Hepatocyte (in vitro differentiated cells): ENCODE measurements around the gene IFNA21. TPM values are rescaled to one million over a fixed set of nuclear protein-coding genes. Genes with fewer than 3 reads are reported as not detected.
"Not testable (repeated sequence)": the region's sequence is repeated elsewhere in the genome, so short reads cannot be mapped to it uniquely, and the experiment has no call there.

Experiments used
- DNase-seq: peaks from one replicate; pipeline ENCODE4 v3.0.0-alpha.2; 2016; ENCODE audit warnings: low spot score
- H2AFZ ChIP-seq: fragments of 200-600 bp; sonication (generic); 2 replicates; pipeline ENCODE4 v1.6.0; 2016; ENCODE audit warnings: antibody characterized with exemption, mild to moderate bottlenecking
- H3K27ac ChIP-seq: fragments of 200-600 bp; sonication (generic); 2 replicates; pipeline ENCODE4 v1.5.1; 2016; ENCODE audit warnings: mild to moderate bottlenecking
- H3K27me3 ChIP-seq: fragments of 200-600 bp; sonication (generic); 2 replicates; pipeline ENCODE4 v1.6.1; 2016
- H3K36me3 ChIP-seq: fragments of 200-600 bp; sonication (generic); replicated peaks from 2 replicates; pipeline ENCODE4 v1.5.1; 2016; ENCODE audit warnings: low read depth; ENCODE audit not compliant: insufficient read depth
- H3K4me1 ChIP-seq: fragments of 200-600 bp; sonication (generic); 2 replicates; pipeline ENCODE4 v1.5.1; 2016; ENCODE audit warnings: mild to moderate bottlenecking, moderate library complexity; ENCODE audit not compliant: insufficient read depth
- H3K4me2 ChIP-seq: fragments of 200-600 bp; sonication (generic); 2 replicates; pipeline ENCODE4 v1.6.0; 2016
- H3K4me3 ChIP-seq: fragments of 200-600 bp; sonication (generic); 2 replicates; pipeline ENCODE4 v1.5.1; 2016; ENCODE audit warnings: mild to moderate bottlenecking
- H3K79me2 ChIP-seq: fragments of 200-600 bp; sonication (generic); 2 replicates; pipeline ENCODE4 v1.6.0; 2017; ENCODE audit warnings: mild to moderate bottlenecking
- H3K9me2 ChIP-seq: fragments of 200-600 bp; sonication (generic); replicated peaks from 2 replicates; pipeline ENCODE4 v1.6.0; 2017; ENCODE audit warnings: mild to moderate bottlenecking; ENCODE audit not compliant: insufficient read depth
- H3K9me3 ChIP-seq: fragments of 200-600 bp; sonication (generic); 2 replicates; pipeline ENCODE4 v1.5.1; 2016; ENCODE audit warnings: low read depth, mild to moderate bottlenecking
- H4K20me1 ChIP-seq: fragments of 200-600 bp; sonication (generic); 2 replicates; pipeline ENCODE4 v1.6.0; 2016; ENCODE audit warnings: mild to moderate bottlenecking; ENCODE audit not compliant: insufficient read depth, poor library complexity, severe bottlenecking
- CTCF ChIP-seq: fragments of 200-600 bp; sonication (generic); IDR thresholded peaks from 2 replicates; pipeline ENCODE4 v1.5.1; 2016; ENCODE audit warnings: antibody characterized with exemption, mild to moderate bottlenecking; ENCODE audit not compliant: poor library complexity
- EZH2 ChIP-seq: fragments of 200-600 bp; sonication (generic); IDR thresholded peaks from 2 replicates; pipeline ENCODE4 v1.6.1; 2016; ENCODE audit warnings: antibody characterized with exemption, mild to moderate bottlenecking, borderline replicate concordance
- EZH2phosphoT487 ChIP-seq: fragments of 200-600 bp; sonication (generic); IDR thresholded peaks from one replicate; pipeline ENCODE4 v1.6.1; 2018; ENCODE audit warnings: antibody characterized with exemption, mild to moderate bottlenecking, low read depth, moderate library complexity; ENCODE audit not compliant: unreplicated experiment, severe bottlenecking
- WGBS: methylation state at CpG from one replicate; pipeline ENCODE4 v1.1.6; 2016; ENCODE audit warnings: low lambda C conversion rate; ENCODE audit errors: missing lambda C conversion rate; 5-methylcytosine and 5-hydroxymethylcytosine counted together
- polyA plus RNA-seq: library from polyadenylated mRNA; unstranded; fragments of >200 nt; fragmentation: Nextera tagmentation; extraction: Ambion mirVana; gene quantifications from 2 replicates; pipeline ENCODE4 v1.2.1, GENCODE V29; 2016
- total RNA-seq: library from RNA; depleted of rRNA; stranded (reverse); fragments of >200 nt; gene quantifications from 2 replicates; pipeline ENCODE4 v1.2.3, GENCODE V29; 2014

The IFNA21 gene
- total RNA-seq (not detected in 2 replicates), polyA plus RNA-seq (not detected in 2 replicates)

GRCh38 chr9:21166560-21166959 lies at the start of gene IFNA21:
Gene IFNA21, minus strand, starts transcription at chr9:21166660. Its CDS starts 48 bp downstream, at chr9:21166612.
- not testable (repeated sequence) for H3K36me3 ChIP-seq, H3K4me1 ChIP-seq, H3K27me3 ChIP-seq, H3K4me3 ChIP-seq, DNase-seq, H4K20me1 ChIP-seq, H2AFZ ChIP-seq, H3K9me3 ChIP-seq, H3K27ac ChIP-seq, H3K9me2 ChIP-seq, H3K4me2 ChIP-seq, H3K79me2 ChIP-seq
- WGBS, result 85% methylated on average over 2 of the region's 2 CpGs

GRCh38 chr9:21213411-21214326 lies 47.2 kb upstream of the IFNA21 start:
- DNase-seq, H3K27me3 ChIP-seq, H3K4me2 ChIP-seq, H3K27ac ChIP-seq, H3K79me2 ChIP-seq, H3K4me1 ChIP-seq, H3K9me3 ChIP-seq, H3K36me3 ChIP-seq, H2AFZ ChIP-seq, H3K4me3 ChIP-seq, H3K9me2 ChIP-seq, H4K20me1 ChIP-seq: not testable (repeated sequence)
- 42% methylated on average over 5 of the region's 5 CpGs for WGBS
- TF ChIP-seq CTCF, result peak; percentile 40

GRCh38 chr9:21212160-21212559 lies 45.7 kb upstream of the IFNA21 start:
- not testable (repeated sequence) for DNase-seq, H3K4me1 ChIP-seq, H3K27me3 ChIP-seq, H3K27ac ChIP-seq, H3K36me3 ChIP-seq, H2AFZ ChIP-seq, H3K4me3 ChIP-seq, H3K9me2 ChIP-seq, H3K9me3 ChIP-seq, H4K20me1 ChIP-seq, H3K4me2 ChIP-seq, H3K79me2 ChIP-seq
- WGBS, result 86% methylated on average over 2 of the region's 2 CpGs

- not testable (repeated sequence) for H3K27me3 ChIP-seq, H3K36me3 ChIP-seq, H3K9me3 ChIP-seq, H3K79me2 ChIP-seq, H3K4me2 ChIP-seq, H3K4me3 ChIP-seq, H3K9me2 ChIP-seq, H3K4me1 ChIP-seq, H4K20me1 ChIP-seq, H2AFZ ChIP-seq, H3K27ac ChIP-seq, DNase-seq
- WGBS, result 97% methylated on average over 2 of the region's 2 CpGs
Measured at GRCh38 chr9:21210782-21211181, 44.3 kb upstream of the IFNA21 start.

- Histone ChIP-seq H3K4me1 (no peaks in the 10 kb centered on the region), H2AFZ (no peak overlapping the region), H3K4me2 (no peak overlapping the region), H4K20me1 (no peaks in the 10 kb centered on the region), H3K4me3 (no peak overlapping the region), H3K9me3 (no peaks in the 10 kb centered on the region), H3K79me2 (no peaks in the 10 kb centered on the region), H3K27me3 (no peaks in the 10 kb centered on the region), H3K27ac (no peak overlapping the region), H3K9me2 (no peaks in the 10 kb centered on the region), H3K36me3 (no peaks in the 10 kb centered on the region)
- 93% methylated on average over 7 of the region's 7 CpGs for WGBS
- TF ChIP-seq EZH2, result no peak
- no peak for TF ChIP-seq CTCF
- no peak for TF ChIP-seq EZH2phosphoT487
- no peak for DNase-seq
Measured at GRCh38 chr9:21210311-21210710, 43.9 kb upstream of the IFNA21 start.

- H4K20me1 ChIP-seq, DNase-seq, H3K4me1 ChIP-seq, H3K36me3 ChIP-seq, H3K4me3 ChIP-seq, H3K9me3 ChIP-seq, H3K4me2 ChIP-seq, H3K27ac ChIP-seq, H3K79me2 ChIP-seq, H3K9me2 ChIP-seq, H3K27me3 ChIP-seq, H2AFZ ChIP-seq: not testable (repeated sequence)
- 88% methylated on average over 3 of the region's 3 CpGs for whole genome bisulfite sequencing
Measured at GRCh38 chr9:21207043-21207442, 40.6 kb upstream of the IFNA21 start, which contains the start of gene IFNA10. Gene IFNA10, minus strand, starts transcription at chr9:21207143. Its CDS starts 46 bp downstream, at chr9:21207097.
